Endothelial cell of umbilical vein (primary cell): ENCODE measurements around the gene CWC27. TPM values are rescaled to one million over a fixed set of nuclear protein-coding genes. Genes with fewer than 3 reads are reported as not detected.

Experiments used
- BruUV-seq: library from RNA; stranded (reverse); fragments of 400-500 nt; replicated peaks from 2 replicates; lab custom pipeline; 2021; lab: Mats Ljungman, UMichigan
- CTCF ChIA-PET: fragments of 300-600, 350-600 bp; sonication (Branson Sonifier 250); formaldehyde crosslinking; loops from one replicate; lab custom pipeline; 2021; ENCODE audit warnings: antibody characterized with exemption, inconsistent platforms; lab: Charles Lee
- POLR2A ChIA-PET: fragments of 300-600, 350-600 bp; sonication (Branson Sonifier 250); formaldehyde crosslinking; loops from one replicate; lab custom pipeline; 2021; ENCODE audit warnings: antibody characterized with exemption, inconsistent platforms; lab: Charles Lee
- DNase-seq: peaks from one replicate; pipeline ENCODE4 v3.0.0-alpha.2; 2011; ENCODE audit warnings: low read depth, low spot score
- FAIRE-seq: peaks from 2 replicates; lab custom pipeline; 2011; peaks lifted over from hg19 to GRCh38; lab: Jason Lieb, UNC
- H2AFZ ChIP-seq: 2 replicates; pipeline ENCODE4 v1.6.0; 2012; ENCODE audit warnings: low read depth, low read length, control low read depth, inconsistent platforms
- H3K27ac ChIP-seq: 2 replicates; pipeline ENCODE4 v1.5.1; 2011; ENCODE audit warnings: low read depth, mild to moderate bottlenecking, control low read depth, low read length, moderate library complexity; ENCODE audit not compliant: insufficient read depth
- H3K27me3 ChIP-seq, 2 experiments: 2 replicates each; pipeline versions ENCODE4 v1.6.0 to v1.6.1; 2011; ENCODE audit warnings: low read length in 2 of 2, mixed read lengths in 1 of 2; ENCODE audit not compliant: control insufficient read depth in 2 of 2, insufficient read depth in 2 of 2
- H3K36me3 ChIP-seq, 2 experiments: 2 replicates in 1 of 2; 3 replicates in 1 of 2; pipeline ENCODE4 v1.5.1; 2011; ENCODE audit warnings: low read length in 2 of 2, mild to moderate bottlenecking in 1 of 2, moderate library complexity in 1 of 2; ENCODE audit not compliant: control insufficient read depth in 2 of 2, insufficient read depth in 2 of 2; ENCODE audit errors: extremely low read depth in 1 of 2
- H3K4me1 ChIP-seq: 3 replicates; pipeline ENCODE4 v1.5.1; 2011; ENCODE audit warnings: mild to moderate bottlenecking, low read length; ENCODE audit not compliant: control insufficient read depth, insufficient read depth; ENCODE audit errors: extremely low read depth
- H3K4me2 ChIP-seq: 2 replicates; pipeline ENCODE4 v1.6.1; 2011; ENCODE audit warnings: low read length, control low read depth, mixed read lengths; ENCODE audit not compliant: insufficient read depth
- H3K4me3 ChIP-seq, 3 experiments: fragments of 200-600 bp in 1 of 3; sonication (generic), shearing (Covaris generic) in 1 of 3; replicated peaks in 1 of 3; 2 replicates each; pipeline ENCODE4 v1.5.1; 2011 to 2016; ENCODE audit warnings: control low read depth in 3 of 3, low read length in 3 of 3, mild to moderate bottlenecking in 2 of 3, inconsistent platforms in 1 of 3, low read depth in 1 of 3, moderate library complexity in 1 of 3; ENCODE audit not compliant: insufficient read depth in 1 of 3
- H3K79me2 ChIP-seq: 2 replicates; pipeline ENCODE4 v1.6.0; 2012; ENCODE audit warnings: low read length, inconsistent platforms; ENCODE audit not compliant: control insufficient read depth, insufficient read depth
- H3K9ac ChIP-seq: replicated peaks from 2 replicates; pipeline ENCODE3; 2011; ENCODE audit warnings: low read length, control low read depth; ENCODE audit not compliant: insufficient read depth; ENCODE audit errors: extremely low read depth
- H3K9me1 ChIP-seq: replicated peaks from 3 replicates; pipeline ENCODE4 v1.6.0; 2011; ENCODE audit warnings: mild to moderate bottlenecking, low read length; ENCODE audit not compliant: control insufficient read depth, insufficient read depth; ENCODE audit errors: extremely low read depth
- H3K9me3 ChIP-seq: replicated peaks from 2 replicates; pipeline ENCODE4 v1.5.1; 2012; ENCODE audit warnings: low read length, inconsistent platforms; ENCODE audit not compliant: control insufficient read depth, insufficient read depth
- H4K20me1 ChIP-seq: replicated peaks from 2 replicates; pipeline ENCODE3; 2011; ENCODE audit warnings: mild to moderate bottlenecking, low read length; ENCODE audit not compliant: control insufficient read depth, insufficient read depth; ENCODE audit errors: extremely low read depth
- EZH2 ChIP-seq: IDR thresholded peaks from 2 replicates; pipeline ENCODE4 v1.6.1; 2012; ENCODE audit warnings: borderline replicate concordance, low read depth, mild to moderate bottlenecking, moderate library complexity, low read length, inconsistent platforms; ENCODE audit not compliant: severe bottlenecking
- FOS ChIP-seq: IDR thresholded peaks from 2 replicates; pipeline ENCODE4 v1.6.1; 2011; ENCODE audit warnings: mild to moderate bottlenecking, low read length, moderate library complexity, borderline replicate concordance; ENCODE audit not compliant: insufficient read depth
- GATA2 ChIP-seq: IDR thresholded peaks from 2 replicates; pipeline ENCODE4 v1.7.0; 2011; ENCODE audit warnings: low read depth, mild to moderate bottlenecking, moderate library complexity, mixed read lengths, low read length; ENCODE audit not compliant: insufficient read length, insufficient read depth
- JUN ChIP-seq: IDR thresholded peaks from 2 replicates; pipeline ENCODE4 v1.6.1; 2011; ENCODE audit warnings: borderline replicate concordance, low read depth; ENCODE audit not compliant: insufficient read length, insufficient read depth
- MYC ChIP-seq: IDR thresholded peaks from one replicate; pipeline ENCODE4 v1.6.1; 2011; ENCODE audit warnings: mild to moderate bottlenecking, low read depth, low read length
- POLR2A ChIP-seq: IDR thresholded peaks from 2 replicates; pipeline ENCODE4 v1.6.1; 2012; ENCODE audit warnings: low read depth, mild to moderate bottlenecking, control low read depth, low read length
- POLR2AphosphoS5 ChIP-seq: IDR thresholded peaks from 2 replicates; pipeline ENCODE4 v1.6.1; 2012; ENCODE audit warnings: low read depth, mild to moderate bottlenecking, control low read depth, low read length, moderate library complexity; ENCODE audit not compliant: insufficient read depth
- dilution Hi-C: fragments of 300-500 bp; cut with MboI; formaldehyde crosslinking; loops from one replicate; pipeline ENCODE4 v1.15.0; 2019; ENCODE audit warnings: low sequenced_read_pairs; ENCODE audit not compliant: extremely low pct_ligation_motif_present
- intact Hi-C: fragments of 100-400 bp; cut with micrococcal nuclease; formaldehyde crosslinking; loops from one replicate; pipeline ENCODE4 v1.10.0; 2022
- polyA plus RNA-seq, 4 experiments: library from polyadenylated mRNA; depleted of rRNA in 3 of 4; stranded (reverse) in 3 of 4; unstranded in 1 of 4; fragments of >200 nt; gene quantifications; 2 replicates each; pipeline versions ENCODE4 v1.2.1 to v1.2.3, GENCODE V29; 2011 to 2012; ENCODE audit warnings: missing spikeins in 1 of 4
- total RNA-seq: library from RNA; stranded (reverse); gene quantifications from 2 replicates; pipeline ENCODE4 v1.2.3, GENCODE V29; 2021
- TF ChIP-seq, protein P1 (sequence below), 2 donors: IDR thresholded peaks; 1 replicate in 1 of 2; 2 replicates in 1 of 2; pipeline ENCODE4 v1.5.1; 2011; ENCODE audit warnings: low read length in 2 of 2, mild to moderate bottlenecking in 2 of 2, moderate library complexity in 2 of 2, control low read depth in 1 of 2, inconsistent platforms in 1 of 2, low read depth in 1 of 2; ENCODE audit not compliant: insufficient read depth in 1 of 2; ENCODE audit errors: extremely low read depth in 1 of 2
- TF ChIP-seq, protein P2 (sequence below): IDR thresholded peaks from 2 replicates; pipeline ENCODE4 v1.6.1; 2011; ENCODE audit not compliant: insufficient read depth, insufficient read length

The CWC27 gene
- total and polyA plus RNA-seq, 2 donors (not counting 3 experiments of a cell fraction or from before 2014, with no cell fraction given): 11.9 to 23.8 TPM

DNA sequence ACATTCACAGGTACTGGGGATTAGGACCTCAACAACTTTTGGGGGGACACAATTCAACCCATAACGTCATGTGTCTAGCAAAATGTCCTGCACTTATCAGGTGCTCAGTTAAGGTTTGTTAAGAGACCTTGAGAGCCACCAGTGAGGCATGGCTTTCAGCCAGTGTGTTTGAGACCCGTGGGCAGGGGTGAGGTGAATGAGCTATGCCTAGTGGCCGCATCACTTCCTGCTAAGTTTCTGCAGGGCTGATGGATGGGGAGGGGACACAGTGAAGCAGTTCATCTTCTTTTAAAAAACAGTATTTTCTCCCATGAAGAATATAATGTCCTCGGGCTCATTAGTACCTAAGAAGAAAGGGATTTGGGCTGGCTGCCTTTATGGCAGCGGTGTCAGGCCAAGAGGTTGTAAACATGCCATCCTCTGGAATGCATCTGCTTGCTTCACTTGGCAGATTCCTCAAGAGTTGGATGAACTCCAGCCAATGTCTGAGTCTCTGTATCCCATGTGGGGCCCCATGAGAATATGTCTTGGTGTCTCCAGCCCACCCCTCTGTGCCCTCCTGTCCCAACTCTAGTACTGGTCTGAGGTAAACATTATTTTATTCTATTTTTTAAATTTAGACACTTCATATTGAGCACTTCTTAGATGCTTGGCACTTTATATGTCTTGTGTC is 282.2 kb downstream of the CWC27 start:
- DNase-seq: no peak
- ChIA-PET POLR2A (no interaction called here), CTCF (no interaction called here)
- H3K27ac ChIP-seq: no peak overlapping the region
- dilution Hi-C loops (no loop called here), intact Hi-C loops (no loop called here)
- H3K9ac ChIP-seq: no peak overlapping the region
- TF ChIP-seq, protein P1, sequence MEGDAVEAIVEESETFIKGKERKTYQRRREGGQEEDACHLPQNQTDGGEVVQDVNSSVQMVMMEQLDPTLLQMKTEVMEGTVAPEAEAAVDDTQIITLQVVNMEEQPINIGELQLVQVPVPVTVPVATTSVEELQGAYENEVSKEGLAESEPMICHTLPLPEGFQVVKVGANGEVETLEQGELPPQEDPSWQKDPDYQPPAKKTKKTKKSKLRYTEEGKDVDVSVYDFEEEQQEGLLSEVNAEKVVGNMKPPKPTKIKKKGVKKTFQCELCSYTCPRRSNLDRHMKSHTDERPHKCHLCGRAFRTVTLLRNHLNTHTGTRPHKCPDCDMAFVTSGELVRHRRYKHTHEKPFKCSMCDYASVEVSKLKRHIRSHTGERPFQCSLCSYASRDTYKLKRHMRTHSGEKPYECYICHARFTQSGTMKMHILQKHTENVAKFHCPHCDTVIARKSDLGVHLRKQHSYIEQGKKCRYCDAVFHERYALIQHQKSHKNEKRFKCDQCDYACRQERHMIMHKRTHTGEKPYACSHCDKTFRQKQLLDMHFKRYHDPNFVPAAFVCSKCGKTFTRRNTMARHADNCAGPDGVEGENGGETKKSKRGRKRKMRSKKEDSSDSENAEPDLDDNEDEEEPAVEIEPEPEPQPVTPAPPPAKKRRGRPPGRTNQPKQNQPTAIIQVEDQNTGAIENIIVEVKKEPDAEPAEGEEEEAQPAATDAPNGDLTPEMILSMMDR (IDR thresholded peaks at IDR 0.05; ENCODE audit: extremely low read depth in 1 of 2, insufficient read depth in 1 of 2, low read depth in 1 of 2, low read length in 2 of 2): no peak
- TF ChIP-seq, protein P2, sequence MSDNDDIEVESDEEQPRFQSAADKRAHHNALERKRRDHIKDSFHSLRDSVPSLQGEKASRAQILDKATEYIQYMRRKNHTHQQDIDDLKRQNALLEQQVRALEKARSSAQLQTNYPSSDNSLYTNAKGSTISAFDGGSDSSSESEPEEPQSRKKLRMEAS: no peak
- TF ChIP-seq JUN (no peak), EZH2 (no peak), POLR2AphosphoS5 (no peak), FOS (no peak), MYC (no peak), POLR2A (no peak), GATA2 (no peak)
- no peaks in the 10 kb centered on the region for H3K27me3 ChIP-seq
- no peak overlapping the region for H3K4me3 ChIP-seq
- no peak overlapping the region for H2AFZ ChIP-seq
- H3K9me3 ChIP-seq: no peaks in the 10 kb centered on the region
- H3K4me2 ChIP-seq: no peak overlapping the region
- FAIRE-seq: no peak
- H3K79me2 ChIP-seq: no peaks in the 10 kb centered on the region
- H3K9me1 ChIP-seq: no peaks in the 10 kb centered on the region
- no peaks in the 10 kb centered on the region for H4K20me1 ChIP-seq
- no TSS peak for BruUV-seq
- no peaks in the 10 kb centered on the region for H3K36me3 ChIP-seq
- H3K4me1 ChIP-seq: no peaks in the 10 kb centered on the region
